GM12892 (cell line): Measurements from ENCODE around the gene LIG3.

Experiments used
- POLR2A ChIP-seq: IDR thresholded peaks from 2 replicates; pipeline ENCODE4 v1.6.1; 2011; ENCODE audit warnings: low read depth, low read length, control low read depth
- TAF1 ChIP-seq: IDR thresholded peaks from 2 replicates; pipeline ENCODE4 v1.6.1; 2011; ENCODE audit warnings: low read depth, mild to moderate bottlenecking, control low read depth, low read length, borderline replicate concordance

DNA sequence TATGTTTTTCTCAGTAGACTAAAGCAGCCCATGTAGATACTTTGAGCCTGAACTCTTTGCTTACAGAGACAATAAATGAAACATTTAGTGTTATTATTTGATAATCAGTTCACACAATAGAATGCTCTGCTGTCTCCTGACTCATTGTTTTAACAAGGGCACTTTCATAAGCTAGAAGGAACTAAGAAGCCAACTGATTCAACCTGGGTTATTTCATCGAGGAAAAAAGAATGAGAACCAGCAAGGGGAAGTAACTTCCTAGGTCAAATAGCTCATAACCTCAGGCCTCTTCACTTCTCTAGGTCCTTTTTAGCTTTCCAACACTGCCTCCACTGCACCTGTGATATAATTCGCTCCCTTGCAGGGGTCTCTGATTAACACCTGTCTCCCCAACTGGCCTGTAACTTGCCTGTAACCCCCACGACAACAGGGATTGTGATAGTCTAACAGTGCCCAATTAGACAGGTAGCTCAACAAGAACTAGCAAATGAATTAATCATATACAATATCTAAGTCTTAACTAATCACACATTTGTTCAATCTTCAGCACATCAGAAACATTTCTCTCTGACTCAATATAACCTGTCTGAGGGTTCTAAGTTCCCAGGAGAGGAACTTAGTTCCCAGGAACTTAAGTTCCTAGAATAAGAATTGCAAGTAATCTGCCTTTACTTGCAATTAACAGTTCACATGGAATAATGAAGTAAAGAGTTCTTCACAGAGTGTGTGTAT, 48.4 kb downstream of the LIG3 start:
- TF ChIP-seq TAF1 (no peak), POLR2A (no peak)
